Activated CD8-positive, alpha-beta T cell treated with anti-CD3 and anti-CD28 coated beads for 36 hours (primary cell): Measurements from ENCODE around the gene RIPK1. TPM values are rescaled to one million over a fixed set of nuclear protein-coding genes. Genes with fewer than 3 reads are reported as not detected.
"Not testable (repeated sequence)": the region's sequence is repeated elsewhere in the genome, so short reads cannot be mapped to it uniquely, and the experiment has no call there.

Experiments used
- ATAC-seq: fragments of 200-7000 bp; cut with Tn5 transposase; one replicate; pipeline ENCODE4 v1.10.0; 2021; ENCODE audit warnings: mild to moderate bottlenecking, moderate library complexity
- CTCF ChIA-PET: fragments of 350-600 bp; sonication (Branson Sonifier 250); formaldehyde crosslinking; loops from one replicate; lab custom pipeline; 2021; ENCODE audit warnings: antibody characterized with exemption; lab: Charles Lee
- POLR2A ChIA-PET: fragments of 350-600 bp; sonication (Branson Sonifier 250); formaldehyde crosslinking; loops from one replicate; lab custom pipeline; 2021; ENCODE audit warnings: antibody characterized with exemption; lab: Charles Lee
- DNase-seq: peaks from one replicate; pipeline ENCODE4 v3.0.0-alpha.2; 2020
- H3K27ac Mint-ChIP-seq: one replicate; pipeline ENCODE4 v1.8.0; 2021; ENCODE audit warnings: mild to moderate bottlenecking, mixed read lengths
- H3K27me3 Mint-ChIP-seq: one replicate; pipeline ENCODE4 v1.8.0; 2021; ENCODE audit warnings: mixed read lengths
- H3K36me3 Mint-ChIP-seq: one replicate; pipeline ENCODE4 v1.8.0; 2021; ENCODE audit warnings: low read depth, mixed read lengths
- H3K4me1 Mint-ChIP-seq: one replicate; pipeline ENCODE4 v1.8.0; 2021; ENCODE audit warnings: low read depth, mixed read lengths
- H3K4me3 Mint-ChIP-seq: one replicate; pipeline ENCODE4 v1.8.0; 2021; ENCODE audit warnings: mild to moderate bottlenecking, moderate library complexity, mixed read lengths
- H3K9me3 Mint-ChIP-seq: one replicate; pipeline ENCODE4 v1.8.0; 2021; ENCODE audit warnings: mixed read lengths
- CTCF ChIP-seq: fragments of 200-600 bp; IDR thresholded peaks from one replicate; pipeline ENCODE4 v1.8.0; 2022; ENCODE audit warnings: antibody characterized with exemption, mild to moderate bottlenecking
- intact Hi-C: fragments of 100-400 bp; cut with micrococcal nuclease; formaldehyde crosslinking; loops from one replicate; pipeline ENCODE4 v1.10.0; 2022
- total RNA-seq, 2 experiments: library from RNA; stranded (reverse); gene quantifications; one replicate each; pipeline ENCODE4 v1.2.3, GENCODE V29; 2021

The RIPK1 gene
- total RNA-seq, 2 experiments from 2014 or later: 8.8 to 9.0 TPM

GRCh38 chr6:3073382-3073781 is 5.1 kb downstream of the RIPK1 start:
- ChIA-PET POLR2A (interaction anchor here (0.6 to 0.9 kb wide), 2 partner anchors 47 to 73 kb away, joined by 3 read pairs; no protein-coding TSS in a partner anchor), CTCF (interaction anchor here (1.2 to 2.4 kb wide), 3 partner anchors 28 to 121 kb away, joined by 3 to 6 read pairs (median 4); no protein-coding TSS in a partner anchor)
- intact Hi-C loops: no loop called here
- no peak overlapping the region for H3K27ac Mint-ChIP-seq
- no peak for TF ChIP-seq CTCF
- no peak for ATAC-seq
- no peak for DNase-seq
- H3K9me3 Mint-ChIP-seq: no peaks in the 10 kb centered on the region
- no peak overlapping the region for H3K4me3 Mint-ChIP-seq
- peaks cover 25% of the 10 kb centered on the region for H3K36me3 Mint-ChIP-seq
- no peaks in the 10 kb centered on the region for H3K27me3 Mint-ChIP-seq
- H3K4me1 Mint-ChIP-seq: peaks cover 53% of the 10 kb centered on the region

GRCh38 chr6:3075772-3076113 is 7.4 kb downstream of the RIPK1 start:
- H3K9me3 Mint-ChIP-seq: no peaks in the 10 kb centered on the region
- no peak for DNase-seq
- peaks cover 30% of the 10 kb centered on the region for H3K36me3 Mint-ChIP-seq
- intact Hi-C loops: no loop called here
- peaks cover 41% of the 10 kb centered on the region for H3K4me1 Mint-ChIP-seq
- H3K27me3 Mint-ChIP-seq: no peaks in the 10 kb centered on the region
- H3K27ac Mint-ChIP-seq: peak overlapping the region; percentile 87
- no peak for TF ChIP-seq CTCF
- CTCF ChIA-PET: interaction anchor here (0.6 to 1.2 kb wide), 5 partner anchors 8 to 55 kb away, joined by 3 to 4 read pairs (median 3); no protein-coding TSS in a partner anchor
- peak overlapping the region; percentile 29 for H3K4me3 Mint-ChIP-seq
- POLR2A ChIA-PET: interaction anchor here (1.4 to 1.5 kb wide), 2 partner anchors 10 to 76 kb away, joined by 3 to 8 read pairs; partner anchors contain the start of gene NQO2
- ATAC-seq: no peak

GRCh38 chr6:3076320-3076719 is 8.0 kb downstream of the RIPK1 start:
- peaks cover 34% of the 10 kb centered on the region for H3K36me3 Mint-ChIP-seq
- no peak for DNase-seq
- H3K4me1 Mint-ChIP-seq: peaks cover 37% of the 10 kb centered on the region

GRCh38 chr6:3077430-3077829 is 9.1 kb downstream of the RIPK1 start:
- Mint-ChIP-seq H3K4me3 (no peak overlapping the region), H3K4me1 (peaks cover 30% of the 10 kb centered on the region), H3K9me3 (no peaks in the 10 kb centered on the region), H3K27ac (no peak overlapping the region), H3K27me3 (no peaks in the 10 kb centered on the region), H3K36me3 (peaks cover 40% of the 10 kb centered on the region)
- no peak for DNase-seq
- no peak for TF ChIP-seq CTCF
- POLR2A ChIA-PET: no interaction called here
- ATAC-seq: no peak
- CTCF ChIA-PET: interaction anchor here (0.9 kb wide), 1 partner anchor 30 kb away, joined by 3 read pairs; no protein-coding TSS in a partner anchor
- intact Hi-C loops: no loop called here

More at GRCh38 chr6:3076320-3076719, 8.0 kb downstream of the RIPK1 start:
- no peak overlapping the region for H3K4me3 Mint-ChIP-seq
- no peaks in the 10 kb centered on the region for H3K27me3 Mint-ChIP-seq
- no peaks in the 10 kb centered on the region for H3K9me3 Mint-ChIP-seq
- no peak for ATAC-seq
- no peak for TF ChIP-seq CTCF
- intact Hi-C loops: no loop called here
- CTCF ChIA-PET: interaction anchor here (0.6 to 1.2 kb wide), 5 partner anchors 9 to 55 kb away, joined by 3 read pairs; no protein-coding TSS in a partner anchor
- POLR2A ChIA-PET: interaction anchor here (0.6 to 1.5 kb wide), 4 partner anchors 9 to 87 kb away, joined by 3 to 8 read pairs (median 3); partner anchors contain the start of gene NQO2
- peak overlapping the region; percentile 87 for H3K27ac Mint-ChIP-seq

GRCh38 chr6:3078952-3079351 is 10.7 kb downstream of the RIPK1 start:
- ATAC-seq, H3K27ac Mint-ChIP-seq, CTCF ChIA-PET, DNase-seq, H3K27me3 Mint-ChIP-seq, H3K9me3 Mint-ChIP-seq, intact Hi-C loops, H3K4me3 Mint-ChIP-seq: not testable (repeated sequence)
- H3K4me1 Mint-ChIP-seq: peaks cover 25% of the 10 kb centered on the region
- POLR2A ChIA-PET: interaction anchor here (1.5 kb wide), 1 partner anchor 8 kb away, joined by 6 read pairs; no protein-coding TSS in a partner anchor
- H3K36me3 Mint-ChIP-seq: peaks cover 44% of the 10 kb centered on the region
